ENCODE results near the gene EIF2AK3. TPM values are rescaled to one million over a fixed set of nuclear protein-coding genes. Genes with fewer than 3 reads are reported as not detected.
A peak's percentile ranks its signal among the peaks of the same experiment; 100 is the strongest.
"Not testable (repeated sequence)": the region's sequence is repeated elsewhere in the genome, so short reads cannot be mapped to it uniquely, and the experiment has no call there.

EIF2AK3 gene
- total and polyA plus RNA-seq, 4 donors: 4.0 to 25.3 (median 17.7) TPM

DNA sequence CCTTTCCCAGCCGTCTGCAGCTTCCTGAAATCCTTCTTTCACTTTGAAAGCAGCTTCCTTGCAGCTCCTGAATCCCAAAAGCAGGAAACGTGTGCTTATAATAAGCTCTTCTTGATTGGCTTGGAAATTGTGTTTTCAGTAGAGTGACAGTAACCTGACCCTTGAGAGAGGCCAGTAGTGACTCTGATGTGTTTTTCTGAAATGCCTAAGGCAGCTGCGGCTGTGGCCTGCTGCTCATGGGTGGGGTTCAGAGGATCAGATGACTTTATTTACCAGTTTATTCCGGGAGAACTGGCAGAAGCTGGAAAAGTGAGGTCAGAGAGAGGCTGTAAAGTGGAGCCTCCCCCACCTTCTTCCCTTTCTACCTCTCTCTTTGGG, 32.3 kb upstream of the EIF2AK3 start:
- DNase-seq: no peak
- H3K27me3 ChIP-seq (ENCODE audit: control insufficient read depth in 1 of 2, insufficient read depth in 2 of 2, low read length in 1 of 2): no peaks in the 10 kb centered on the region
- no peak overlapping the region for H3K4me3 ChIP-seq (ENCODE audit: low read length in 2 of 2)
- H3K4me1 ChIP-seq (ENCODE audit: control insufficient read depth in 1 of 2, insufficient read depth in 2 of 2, low read length in 2 of 2): peaks cover 0 to 1% of the 10 kb centered on the region in 2 donors
- ATAC-seq (ENCODE audit: low FRiP score): peak; percentile 78
- no peaks in the 10 kb centered on the region for H3K9me3 ChIP-seq (ENCODE audit: control insufficient read depth, low read length)
- intact Hi-C loops (cut with DNase I): no loop called here
- H3K27ac ChIP-seq (ENCODE audit: low read depth in 1 of 2, low read length in 2 of 2): no peak overlapping the region
- H3K36me3 ChIP-seq (ENCODE audit: control insufficient read depth in 1 of 2, insufficient read depth in 2 of 2, low read length in 1 of 2): no peaks in the 10 kb centered on the region
- WGBS, 2 donors: 49 to 55% methylated on average over 4 of the region's 4 CpGs

GRCh38 chr2:88658881-88659537, 31.7 kb upstream of the EIF2AK3 start:
- H3K4me1 ChIP-seq (ENCODE audit: control insufficient read depth in 1 of 2, insufficient read depth in 2 of 2, low read length in 2 of 2): peaks cover 0 to 1% of the 10 kb centered on the region in 2 donors

GRCh38 chr2:88658326-88658725, 31.1 kb upstream of the EIF2AK3 start:
- no peak overlapping the region for H3K4me3 ChIP-seq (ENCODE audit: low read length in 2 of 2)
- intact Hi-C loops (cut with DNase I): no loop called here
- no peak overlapping the region for H3K27ac ChIP-seq (ENCODE audit: low read depth in 1 of 2, low read length in 2 of 2)
- ATAC-seq (ENCODE audit: low FRiP score) (no peak), DNase-seq (no peak)
- 7 to 14% methylated on average over 3 of the region's 3 CpGs for WGBS, 2 donors
- no peaks in the 10 kb centered on the region for H3K27me3 ChIP-seq (ENCODE audit: control insufficient read depth in 1 of 2, insufficient read depth in 2 of 2, low read length in 1 of 2)
- peaks cover 0 to 1% of the 10 kb centered on the region in 2 donors for H3K4me1 ChIP-seq (ENCODE audit: control insufficient read depth in 1 of 2, insufficient read depth in 2 of 2, low read length in 2 of 2)
- H3K9me3 ChIP-seq (ENCODE audit: control insufficient read depth, low read length): no peaks in the 10 kb centered on the region
- H3K36me3 ChIP-seq (ENCODE audit: control insufficient read depth in 1 of 2, insufficient read depth in 2 of 2, low read length in 1 of 2): no peaks in the 10 kb centered on the region

More at GRCh38 chr2:88658881-88659537, 31.7 kb upstream of the EIF2AK3 start:
- H3K27ac ChIP-seq (ENCODE audit: low read depth in 1 of 2, low read length in 2 of 2): no peak overlapping the region
- ATAC-seq (ENCODE audit: low FRiP score) (no peak), DNase-seq (no peak)
- H3K27me3 ChIP-seq (ENCODE audit: control insufficient read depth in 1 of 2, insufficient read depth in 2 of 2, low read length in 1 of 2): no peaks in the 10 kb centered on the region
- H3K36me3 ChIP-seq (ENCODE audit: control insufficient read depth in 1 of 2, insufficient read depth in 2 of 2, low read length in 1 of 2): no peaks in the 10 kb centered on the region
- intact Hi-C loops (cut with DNase I): no loop called here
- H3K4me3 ChIP-seq (ENCODE audit: low read length in 2 of 2): no peak overlapping the region
- WGBS, 2 donors: 77 to 79% methylated on average over 4 of the region's 4 CpGs
- no peaks in the 10 kb centered on the region for H3K9me3 ChIP-seq (ENCODE audit: control insufficient read depth, low read length)

- Histone ChIP-seq H3K36me3 (ENCODE audit: control insufficient read depth in 1 of 2, insufficient read depth in 2 of 2, low read length in 1 of 2) (no peaks in the 10 kb centered on the region), H3K9me3 (ENCODE audit: control insufficient read depth, low read length) (no peaks in the 10 kb centered on the region), H3K27me3 (ENCODE audit: control insufficient read depth in 1 of 2, insufficient read depth in 2 of 2, low read length in 1 of 2) (no peaks in the 10 kb centered on the region), H3K4me3 (ENCODE audit: low read length in 2 of 2) (no peak overlapping the region), H3K4me1 (ENCODE audit: control insufficient read depth in 1 of 2, insufficient read depth in 2 of 2, low read length in 2 of 2) (peaks cover 0 to 1% of the 10 kb centered on the region in 2 donors), H3K27ac (ENCODE audit: low read depth in 1 of 2, low read length in 2 of 2) (no peak overlapping the region)
- intact Hi-C loops (cut with DNase I): no loop called here
- DNase-seq: no peak
- no peak for ATAC-seq (ENCODE audit: low FRiP score)
- 86 to 87% methylated on average over 2 of the region's 2 CpGs for WGBS, 2 donors
Measured at GRCh38 chr2:88657131-88657530, 29.9 kb upstream of the EIF2AK3 start.

- WGBS, 2 donors: 29 to 37% methylated on average over 3 of the region's 3 CpGs
- Histone ChIP-seq H3K27me3 (ENCODE audit: control insufficient read depth in 1 of 2, insufficient read depth in 2 of 2, low read length in 1 of 2) (no peaks in the 10 kb centered on the region), H3K4me1 (ENCODE audit: control insufficient read depth in 1 of 2, insufficient read depth in 2 of 2, low read length in 2 of 2) (peaks cover 0 to 1% of the 10 kb centered on the region in 2 donors), H3K9me3 (ENCODE audit: control insufficient read depth, low read length) (no peaks in the 10 kb centered on the region), H3K4me3 (ENCODE audit: low read length in 2 of 2) (no peak overlapping the region), H3K36me3 (ENCODE audit: control insufficient read depth in 1 of 2, insufficient read depth in 2 of 2, low read length in 1 of 2) (no peaks in the 10 kb centered on the region), H3K27ac (ENCODE audit: low read depth in 1 of 2, low read length in 2 of 2) (peak overlapping the region in 1 of 2 donors; percentile 29)
- peak in 1 of 2 donors; percentile 50 for DNase-seq
- intact Hi-C loops (cut with DNase I): no loop called here
- peak; percentile 73 for ATAC-seq (ENCODE audit: low FRiP score)
Measured at GRCh38 chr2:88656690-88657089, 29.4 kb upstream of the EIF2AK3 start.

DNA sequence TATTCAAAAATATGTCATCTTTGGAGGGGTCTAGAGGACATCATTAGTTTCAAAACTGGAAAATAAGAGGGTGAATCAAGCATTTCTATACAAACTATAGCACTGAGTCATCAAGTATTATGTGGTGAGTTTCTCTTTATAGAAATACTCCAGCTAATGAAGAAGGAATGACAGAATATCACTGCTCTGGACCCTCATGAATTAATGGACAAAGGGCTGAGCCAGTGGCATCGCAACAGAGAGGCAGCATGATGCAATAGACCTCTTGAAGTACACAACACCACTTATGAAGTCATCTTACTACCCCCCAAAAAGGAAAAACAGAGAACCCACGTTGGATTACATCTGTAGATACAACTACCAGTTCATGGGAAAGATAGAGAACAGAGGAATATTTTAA, 27.4 kb upstream of the EIF2AK3 start:
- Histone ChIP-seq H3K4me3 (ENCODE audit: low read length in 2 of 2) (no peak overlapping the region), H3K9me3 (ENCODE audit: control insufficient read depth, low read length) (no peaks in the 10 kb centered on the region), H3K4me1 (ENCODE audit: control insufficient read depth in 1 of 2, insufficient read depth in 2 of 2, low read length in 2 of 2) (no peaks in the 10 kb centered on the region), H3K27me3 (ENCODE audit: control insufficient read depth in 1 of 2, insufficient read depth in 2 of 2, low read length in 1 of 2) (no peaks in the 10 kb centered on the region), H3K36me3 (ENCODE audit: control insufficient read depth in 1 of 2, insufficient read depth in 2 of 2, low read length in 1 of 2) (no peaks in the 10 kb centered on the region), H3K27ac (ENCODE audit: low read depth in 1 of 2, low read length in 2 of 2) (no peak overlapping the region)
- ATAC-seq (ENCODE audit: low FRiP score) (no peak), DNase-seq (no peak)
- intact Hi-C loops (cut with DNase I): no loop called here
- WGBS, 2 donors: 84% methylated on average over 2 of the region's 2 CpGs

DNA sequence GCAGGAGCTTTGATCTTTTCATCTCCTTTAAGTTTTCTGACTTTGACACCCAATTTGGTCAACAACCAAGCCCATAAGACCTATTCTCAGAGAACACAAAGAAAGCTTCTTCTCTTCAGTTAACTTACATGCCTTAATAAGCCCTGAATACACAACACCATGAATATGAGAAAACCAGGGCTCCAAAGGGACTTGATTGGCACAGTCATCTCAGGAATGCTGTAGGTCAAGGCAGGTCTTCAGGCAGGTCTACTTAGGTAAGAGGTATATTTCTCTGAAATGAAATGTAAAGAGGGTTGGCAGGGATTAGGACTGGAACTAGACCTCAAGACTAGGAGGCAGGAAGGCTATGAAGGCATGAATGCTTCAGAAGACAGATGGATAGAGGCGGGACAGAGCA, 24.4 kb upstream of the EIF2AK3 start:
- WGBS, 2 donors: 71 to 90% methylated on average over 1 of the region's 1 CpG
- H3K27ac ChIP-seq (ENCODE audit: low read depth in 1 of 2, low read length in 2 of 2): no peak overlapping the region
- no peak for DNase-seq
- no peak for ATAC-seq (ENCODE audit: low FRiP score)
- H3K4me1 ChIP-seq (ENCODE audit: control insufficient read depth in 1 of 2, insufficient read depth in 2 of 2, low read length in 2 of 2): no peaks in the 10 kb centered on the region
- intact Hi-C loops (cut with DNase I): no loop called here
- no peak overlapping the region for H3K4me3 ChIP-seq (ENCODE audit: low read length in 2 of 2)
- no peaks in the 10 kb centered on the region for H3K9me3 ChIP-seq (ENCODE audit: control insufficient read depth, low read length)
- H3K27me3 ChIP-seq (ENCODE audit: control insufficient read depth in 1 of 2, insufficient read depth in 2 of 2, low read length in 1 of 2): no peaks in the 10 kb centered on the region
- H3K36me3 ChIP-seq (ENCODE audit: control insufficient read depth in 1 of 2, insufficient read depth in 2 of 2, low read length in 1 of 2): no peaks in the 10 kb centered on the region

DNA sequence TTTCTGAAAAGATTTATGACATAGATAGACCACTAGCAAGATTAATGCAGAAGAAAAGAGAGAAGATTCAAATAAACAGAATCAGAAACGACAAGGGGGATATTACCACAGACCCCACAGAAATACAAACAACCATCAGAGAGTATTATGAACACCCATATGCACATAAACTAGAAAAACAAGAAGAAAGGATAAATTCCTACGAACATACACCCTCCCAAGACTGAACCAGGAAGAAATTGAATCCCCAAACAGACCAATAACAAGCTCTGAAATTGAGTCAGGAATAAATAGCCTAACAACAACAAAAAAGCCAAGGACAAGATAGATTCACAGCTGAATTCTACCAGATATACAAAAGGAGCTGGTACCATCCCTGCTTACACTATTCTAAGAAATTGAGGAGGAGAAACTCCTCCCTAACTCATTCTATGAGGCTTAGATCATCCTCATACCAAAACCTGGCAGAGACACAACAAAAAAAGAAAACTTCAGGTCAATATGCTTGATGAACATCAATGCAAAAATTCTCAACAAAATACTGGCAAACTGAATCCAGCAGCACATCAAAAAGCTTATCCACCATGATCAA, 18.1 kb upstream of the EIF2AK3 start:
- intact Hi-C loops (cut with DNase I): not testable (repeated sequence)

GRCh38 chr2:88642278-88642677, 15.0 kb upstream of the EIF2AK3 start:
- DNase-seq (no peak), ATAC-seq (ENCODE audit: low FRiP score) (no peak)
- H3K36me3 ChIP-seq (ENCODE audit: control insufficient read depth in 1 of 2, insufficient read depth in 2 of 2, low read length in 1 of 2): no peaks in the 10 kb centered on the region
- 65 to 70% methylated on average over 3 of the region's 3 CpGs for WGBS, 2 donors
- intact Hi-C loops (cut with DNase I): no loop called here
- H3K4me1 ChIP-seq (ENCODE audit: control insufficient read depth in 1 of 2, insufficient read depth in 2 of 2, low read length in 2 of 2): no peaks in the 10 kb centered on the region
- no peaks in the 10 kb centered on the region for H3K27me3 ChIP-seq (ENCODE audit: control insufficient read depth in 1 of 2, insufficient read depth in 2 of 2, low read length in 1 of 2)
- H3K27ac ChIP-seq (ENCODE audit: low read depth in 1 of 2, low read length in 2 of 2): no peak overlapping the region
- no peak overlapping the region for H3K4me3 ChIP-seq (ENCODE audit: low read length in 2 of 2)
- no peaks in the 10 kb centered on the region for H3K9me3 ChIP-seq (ENCODE audit: control insufficient read depth, low read length)

More for the DNA sequence above, 18.1 kb upstream of the EIF2AK3 start:
- H3K27ac ChIP-seq (ENCODE audit: low read depth in 1 of 2, low read length in 2 of 2); H3K27me3 ChIP-seq (ENCODE audit: control insufficient read depth in 1 of 2, insufficient read depth in 2 of 2, low read length in 1 of 2); DNase-seq; H3K9me3 ChIP-seq (ENCODE audit: control insufficient read depth, low read length); H3K4me3 ChIP-seq (ENCODE audit: low read length in 2 of 2); H3K4me1 ChIP-seq (ENCODE audit: control insufficient read depth in 1 of 2, insufficient read depth in 2 of 2, low read length in 2 of 2); H3K36me3 ChIP-seq (ENCODE audit: control insufficient read depth in 1 of 2, insufficient read depth in 2 of 2, low read length in 1 of 2); ATAC-seq (ENCODE audit: low FRiP score): not testable (repeated sequence)
- 72 to 74% methylated on average over 2 of the region's 2 CpGs for WGBS, 2 donors

Data from aorta (tissue), 5 donors.